Loucy (cell line): ENCODE measurements around the gene SLC12A5.

Experiments
- EZH2phosphoT487 ChIP-seq: fragments of 200-600 bp; IDR thresholded peaks from 2 replicates; pipeline ENCODE4 v1.6.1; 2018; ENCODE audit warnings: antibody characterized with exemption, mild to moderate bottlenecking, moderate library complexity, borderline replicate concordance
- TF ChIP-seq, protein P1 (sequence below): fragments of 200-600 bp; sonication (generic); conservative IDR thresholded peaks from 2 replicates; pipeline ENCODE4 v1.5.1; 2014; ENCODE audit warnings: mild to moderate bottlenecking, antibody characterized with exemption, low read length

DNA sequence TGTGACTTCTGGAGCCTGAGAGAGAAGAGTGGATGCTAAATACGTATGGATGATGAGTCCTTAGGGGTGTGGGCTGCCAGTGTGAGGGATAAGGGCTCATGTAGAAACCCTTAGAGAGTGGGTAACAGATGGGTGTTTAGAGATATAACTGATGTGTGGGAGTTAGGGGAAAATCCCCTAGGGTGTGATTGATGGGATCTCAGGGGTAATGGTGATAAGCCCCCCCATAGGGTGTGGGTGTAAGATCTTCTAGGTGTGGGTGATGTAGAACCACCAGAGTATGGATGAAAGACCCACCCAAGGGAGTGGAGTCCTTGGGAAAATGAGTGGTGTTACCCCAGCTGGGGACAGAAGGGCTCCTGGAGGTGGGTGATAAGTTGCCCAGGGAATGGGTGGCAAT is 26.3 kb downstream of the SLC12A5 start:
- TF ChIP-seq, protein P1, sequence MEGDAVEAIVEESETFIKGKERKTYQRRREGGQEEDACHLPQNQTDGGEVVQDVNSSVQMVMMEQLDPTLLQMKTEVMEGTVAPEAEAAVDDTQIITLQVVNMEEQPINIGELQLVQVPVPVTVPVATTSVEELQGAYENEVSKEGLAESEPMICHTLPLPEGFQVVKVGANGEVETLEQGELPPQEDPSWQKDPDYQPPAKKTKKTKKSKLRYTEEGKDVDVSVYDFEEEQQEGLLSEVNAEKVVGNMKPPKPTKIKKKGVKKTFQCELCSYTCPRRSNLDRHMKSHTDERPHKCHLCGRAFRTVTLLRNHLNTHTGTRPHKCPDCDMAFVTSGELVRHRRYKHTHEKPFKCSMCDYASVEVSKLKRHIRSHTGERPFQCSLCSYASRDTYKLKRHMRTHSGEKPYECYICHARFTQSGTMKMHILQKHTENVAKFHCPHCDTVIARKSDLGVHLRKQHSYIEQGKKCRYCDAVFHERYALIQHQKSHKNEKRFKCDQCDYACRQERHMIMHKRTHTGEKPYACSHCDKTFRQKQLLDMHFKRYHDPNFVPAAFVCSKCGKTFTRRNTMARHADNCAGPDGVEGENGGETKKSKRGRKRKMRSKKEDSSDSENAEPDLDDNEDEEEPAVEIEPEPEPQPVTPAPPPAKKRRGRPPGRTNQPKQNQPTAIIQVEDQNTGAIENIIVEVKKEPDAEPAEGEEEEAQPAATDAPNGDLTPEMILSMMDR, result no peak
- TF ChIP-seq EZH2phosphoT487, result no peak
